Measurements from ENCODE around the gene CHN2. TPM values are rescaled to one million over a fixed set of nuclear protein-coding genes. Genes with fewer than 3 reads are reported as not detected.

CHN2 gene
- total RNA-seq, 1 donor from 2014 or later = 6.6 TPM

GRCh38 chr7:29444267-29444666 is 249.7 kb downstream of the CHN2 start:
- peaks cover 56% of the 10 kb centered on the region for H4K20me1 ChIP-seq (ENCODE audit: low read depth)
- no peaks in the 10 kb centered on the region for H3K79me2 ChIP-seq (ENCODE audit: low read depth)
- peaks cover 11% of the 10 kb centered on the region for H3K27me3 Mint-ChIP-seq (ENCODE audit: insufficient read depth, low read depth)
- H3K9me3 Mint-ChIP-seq = no peaks in the 10 kb centered on the region
- H3K4me3 ChIP-seq = no peak overlapping the region
- no peaks in the 10 kb centered on the region for H3K36me3 Mint-ChIP-seq
- H3K4me2 ChIP-seq = no peak overlapping the region
- H3K9me3 ChIP-seq (ENCODE audit: low read depth) = no peaks in the 10 kb centered on the region
- DNase-seq (ENCODE audit: low spot score) = no peak
- no peaks in the 10 kb centered on the region for H3K36me3 ChIP-seq
- H3F3A ChIP-seq (ENCODE audit: low read depth) = no peaks in the 10 kb centered on the region
- peaks cover 98% of the 10 kb centered on the region for H3K27me3 ChIP-seq
- peaks cover 11% of the 10 kb centered on the region for H3K4me1 Mint-ChIP-seq
- no peak overlapping the region for H3K9ac ChIP-seq
- H3K4me1 ChIP-seq = peaks cover 11% of the 10 kb centered on the region
- TF ChIP-seq CTCF (IDR thresholded peaks at IDR 0.05) (no peak), EZH2 (IDR thresholded peaks at IDR 0.05) (no peak), EZH2phosphoT487 (IDR thresholded peaks at IDR 0.05) (no peak)
- H2AFZ ChIP-seq (replicated peaks) = no peak overlapping the region
- H3K27ac Mint-ChIP-seq = no peak overlapping the region
- H3K27ac ChIP-seq = no peak overlapping the region
- H3K4me3 Mint-ChIP-seq = no peak overlapping the region

DNA sequence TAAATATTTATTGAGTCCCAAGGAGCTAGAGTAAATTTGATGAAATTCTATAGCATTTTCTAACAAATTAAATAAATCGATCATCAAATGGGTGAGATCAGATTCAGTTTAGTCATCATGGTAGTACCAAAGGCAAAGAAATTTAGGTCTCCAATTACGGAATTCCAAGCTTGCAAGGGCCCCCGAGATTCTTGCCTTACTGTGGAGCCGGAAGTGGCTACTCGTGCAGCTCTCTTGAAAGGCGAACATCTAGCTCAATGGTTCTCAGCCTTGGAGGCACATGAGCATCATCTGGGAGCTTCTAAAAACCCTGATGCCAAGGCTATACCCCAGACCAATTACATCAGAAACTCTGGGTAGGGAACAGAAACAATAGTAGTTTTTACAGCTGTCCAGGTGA is 251.2 kb downstream of the CHN2 start:
- Histone ChIP-seq H3K27me3 (peaks cover 98% of the 10 kb centered on the region), H3K4me3 (no peak overlapping the region), H3K4me2 (no peak overlapping the region), H3K4me1 (peaks cover 11% of the 10 kb centered on the region), H3K36me3 (no peaks in the 10 kb centered on the region), H3K9me3 (ENCODE audit: low read depth) (no peaks in the 10 kb centered on the region), H4K20me1 (ENCODE audit: low read depth) (peaks cover 44% of the 10 kb centered on the region), H3F3A (ENCODE audit: low read depth) (no peaks in the 10 kb centered on the region), H3K27ac (no peak overlapping the region), H3K79me2 (ENCODE audit: low read depth) (no peaks in the 10 kb centered on the region), H3K9ac (no peak overlapping the region), H2AFZ (replicated peaks) (no peak overlapping the region)
- Mint-ChIP-seq H3K36me3 (no peaks in the 10 kb centered on the region), H3K9me3 (no peaks in the 10 kb centered on the region), H3K27ac (no peak overlapping the region), H3K4me1 (peaks cover 11% of the 10 kb centered on the region), H3K4me3 (no peak overlapping the region), H3K27me3 (ENCODE audit: insufficient read depth, low read depth) (peaks cover 11% of the 10 kb centered on the region)
- DNase-seq (ENCODE audit: low spot score) = no peak
- no peak for TF ChIP-seq EZH2 (IDR thresholded peaks at IDR 0.05)
- TF ChIP-seq CTCF (IDR thresholded peaks at IDR 0.05) = no peak
- TF ChIP-seq EZH2phosphoT487 (IDR thresholded peaks at IDR 0.05) = no peak

GRCh38 chr7:29447828-29448227 is 253.3 kb downstream of the CHN2 start:
- Mint-ChIP-seq H3K4me3 (no peak overlapping the region), H3K9me3 (no peaks in the 10 kb centered on the region), H3K27ac (no peak overlapping the region), H3K36me3 (no peaks in the 10 kb centered on the region), H3K4me1 (peaks cover 3% of the 10 kb centered on the region), H3K27me3 (ENCODE audit: insufficient read depth, low read depth) (peaks cover 9% of the 10 kb centered on the region)
- TF ChIP-seq EZH2phosphoT487 (IDR thresholded peaks at IDR 0.05) = no peak
- TF ChIP-seq CTCF (IDR thresholded peaks at IDR 0.05) = no peak
- no peak for TF ChIP-seq EZH2 (IDR thresholded peaks at IDR 0.05)
- Histone ChIP-seq H3K4me1 (no peaks in the 10 kb centered on the region), H3K4me2 (no peak overlapping the region), H3K79me2 (ENCODE audit: low read depth) (no peaks in the 10 kb centered on the region), H3K9ac (no peak overlapping the region), H3K27me3 (peaks cover 95% of the 10 kb centered on the region), H3K27ac (no peak overlapping the region), H3K4me3 (no peak overlapping the region), H2AFZ (replicated peaks) (no peak overlapping the region), H3K36me3 (no peaks in the 10 kb centered on the region), H4K20me1 (ENCODE audit: low read depth) (peaks cover 26% of the 10 kb centered on the region), H3K9me3 (ENCODE audit: low read depth) (no peaks in the 10 kb centered on the region), H3F3A (ENCODE audit: low read depth) (no peaks in the 10 kb centered on the region)
- DNase-seq (ENCODE audit: low spot score) = no peak
